Measurements from ENCODE around the gene CEND1. TPM values are rescaled to one million over a fixed set of nuclear protein-coding genes. Genes with fewer than 3 reads are reported as not detected.
A peak's percentile ranks its signal among the peaks of the same experiment; 100 is the strongest.

CEND1 gene
- total and polyA plus RNA-seq, 2 of the 13 experiments (the other 11 are each of a cell fraction or from before 2014, with no cell fraction given) = not detected

DNA sequence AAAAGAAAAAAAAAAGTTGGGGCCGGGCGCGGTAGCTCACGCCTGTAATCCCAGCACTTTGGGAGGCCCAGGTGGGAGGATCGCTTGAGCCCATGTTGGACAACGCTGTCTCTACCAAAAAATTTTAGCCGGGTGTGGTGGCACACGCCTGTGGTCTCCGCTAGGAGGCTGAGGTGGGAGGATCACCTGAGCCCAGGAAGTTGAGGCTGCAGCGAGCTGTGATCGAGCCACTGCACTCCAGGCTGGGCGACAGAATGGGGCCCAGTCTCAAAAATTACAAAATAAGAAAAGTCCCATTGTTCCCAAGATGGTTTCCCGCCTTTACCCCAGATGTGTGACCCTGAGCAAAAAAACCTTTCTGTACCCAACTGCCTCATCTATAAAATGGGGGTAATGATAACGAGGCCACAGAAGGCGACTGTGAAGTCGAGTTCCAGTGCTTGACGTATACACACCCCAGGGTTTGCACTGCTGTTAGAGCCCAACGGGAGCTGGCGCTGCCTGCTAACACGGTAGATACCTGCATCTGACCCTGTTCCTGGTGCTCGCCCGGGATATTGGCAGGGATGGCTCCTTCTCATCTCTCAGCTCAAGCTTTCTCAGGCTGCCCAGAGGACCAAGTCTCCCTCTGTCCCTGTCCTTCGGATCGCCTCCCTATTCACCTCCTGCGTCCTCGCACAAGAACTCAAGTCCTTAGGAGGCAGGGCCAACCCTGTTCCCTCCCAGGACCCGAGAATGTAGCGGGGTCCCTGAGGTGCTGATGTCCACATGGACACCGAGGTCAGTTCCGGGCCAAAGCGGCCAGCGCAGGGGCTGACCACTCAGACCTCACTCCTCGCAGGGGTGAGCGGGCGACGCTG, 18.8 kb upstream of the CEND1 start (continued):
- TF ChIP-seq, protein P1, sequence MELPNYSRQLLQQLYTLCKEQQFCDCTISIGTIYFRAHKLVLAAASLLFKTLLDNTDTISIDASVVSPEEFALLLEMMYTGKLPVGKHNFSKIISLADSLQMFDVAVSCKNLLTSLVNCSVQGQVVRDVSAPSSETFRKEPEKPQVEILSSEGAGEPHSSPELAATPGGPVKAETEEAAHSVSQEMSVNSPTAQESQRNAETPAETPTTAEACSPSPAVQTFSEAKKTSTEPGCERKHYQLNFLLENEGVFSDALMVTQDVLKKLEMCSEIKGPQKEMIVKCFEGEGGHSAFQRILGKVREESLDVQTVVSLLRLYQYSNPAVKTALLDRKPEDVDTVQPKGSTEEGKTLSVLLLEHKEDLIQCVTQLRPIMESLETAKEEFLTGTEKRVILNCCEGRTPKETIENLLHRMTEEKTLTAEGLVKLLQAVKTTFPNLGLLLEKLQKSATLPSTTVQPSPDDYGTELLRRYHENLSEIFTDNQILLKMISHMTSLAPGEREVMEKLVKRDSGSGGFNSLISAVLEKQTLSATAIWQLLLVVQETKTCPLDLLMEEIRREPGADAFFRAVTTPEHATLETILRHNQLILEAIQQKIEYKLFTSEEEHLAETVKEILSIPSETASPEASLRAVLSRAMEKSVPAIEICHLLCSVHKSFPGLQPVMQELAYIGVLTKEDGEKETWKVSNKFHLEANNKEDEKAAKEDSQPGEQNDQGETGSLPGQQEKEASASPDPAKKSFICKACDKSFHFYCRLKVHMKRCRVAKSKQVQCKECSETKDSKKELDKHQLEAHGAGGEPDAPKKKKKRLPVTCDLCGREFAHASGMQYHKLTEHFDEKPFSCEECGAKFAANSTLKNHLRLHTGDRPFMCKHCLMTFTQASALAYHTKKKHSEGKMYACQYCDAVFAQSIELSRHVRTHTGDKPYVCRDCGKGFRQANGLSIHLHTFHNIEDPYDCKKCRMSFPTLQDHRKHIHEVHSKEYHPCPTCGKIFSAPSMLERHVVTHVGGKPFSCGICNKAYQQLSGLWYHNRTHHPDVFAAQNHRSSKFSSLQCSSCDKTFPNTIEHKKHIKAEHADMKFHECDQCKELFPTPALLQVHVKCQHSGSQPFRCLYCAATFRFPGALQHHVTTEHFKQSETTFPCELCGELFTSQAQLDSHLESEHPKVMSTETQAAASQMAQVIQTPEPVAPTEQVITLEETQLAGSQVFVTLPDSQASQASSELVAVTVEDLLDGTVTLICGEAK (IDR thresholded peaks at IDR 0.05) = no peak
- TF ChIP-seq, protein P1 (CRISPR knock-in tag; IDR thresholded peaks at IDR 0.05) = no peak
- 0 out of 2 replicates have a peak, but pooled peaks have one; percentile 19 for TF ChIP-seq ZNF746 (CRISPR knock-in tag; IDR thresholded peaks at IDR 0.05)
- no peak for TF ChIP-seq LCORL (IDR thresholded peaks at IDR 0.05)
- TF ChIP-seq LCORL (CRISPR knock-in tag; IDR thresholded peaks at IDR 0.05) = peak; percentile 18; the same call in 1 of the 2 replicates
- TF ChIP-seq, protein P2, sequence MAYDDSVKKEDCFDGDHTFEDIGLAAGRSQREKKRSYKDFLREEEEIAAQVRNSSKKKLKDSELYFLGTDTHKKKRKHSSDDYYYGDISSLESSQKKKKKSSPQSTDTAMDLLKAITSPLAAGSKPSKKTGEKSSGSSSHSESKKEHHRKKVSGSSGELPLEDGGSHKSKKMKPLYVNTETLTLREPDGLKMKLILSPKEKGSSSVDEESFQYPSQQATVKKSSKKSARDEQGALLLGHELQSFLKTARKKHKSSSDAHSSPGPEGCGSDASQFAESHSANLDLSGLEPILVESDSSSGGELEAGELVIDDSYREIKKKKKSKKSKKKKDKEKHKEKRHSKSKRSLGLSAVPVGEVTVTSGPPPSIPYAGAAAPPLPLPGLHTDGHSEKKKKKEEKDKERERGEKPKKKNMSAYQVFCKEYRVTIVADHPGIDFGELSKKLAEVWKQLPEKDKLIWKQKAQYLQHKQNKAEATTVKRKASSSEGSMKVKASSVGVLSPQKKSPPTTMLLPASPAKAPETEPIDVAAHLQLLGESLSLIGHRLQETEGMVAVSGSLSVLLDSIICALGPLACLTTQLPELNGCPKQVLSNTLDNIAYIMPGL (CRISPR knock-in tag; IDR thresholded peaks at IDR 0.05; ENCODE audit: borderline replicate concordance in 1 of 2, low read depth in 1 of 2) = no peak
- TF ChIP-seq PTBP1 (IDR thresholded peaks at IDR 0.05; ENCODE audit: low read depth, low read length, poor library complexity, severe bottlenecking) = no peak
- no peak for TF ChIP-seq PRPF4 (IDR thresholded peaks at IDR 0.05; ENCODE audit: low read depth, low read length, poor library complexity, severe bottlenecking)
- TF ChIP-seq, protein P3, sequence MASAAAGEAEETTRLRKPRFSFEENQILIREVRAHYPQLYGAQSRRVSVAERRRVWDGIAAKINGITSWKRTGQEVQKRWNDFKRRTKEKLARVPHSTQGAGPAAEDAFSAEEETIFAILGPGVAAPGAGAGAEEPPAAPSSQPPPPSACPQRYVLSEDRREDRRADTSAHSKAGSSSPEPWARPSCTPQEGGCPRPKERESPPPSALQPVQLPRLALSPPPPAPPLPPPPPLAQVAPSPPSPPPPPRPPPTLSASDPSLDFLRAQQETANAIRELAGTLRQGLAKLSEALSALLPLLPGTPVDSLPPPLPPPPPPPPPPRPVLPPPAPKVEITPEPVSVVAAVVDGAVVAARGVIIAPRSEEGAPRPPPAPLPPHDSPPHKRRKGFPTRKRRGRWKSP (CRISPR knock-in tag; IDR thresholded peaks at IDR 0.05) = no peak
- TF ChIP-seq, protein P4, sequence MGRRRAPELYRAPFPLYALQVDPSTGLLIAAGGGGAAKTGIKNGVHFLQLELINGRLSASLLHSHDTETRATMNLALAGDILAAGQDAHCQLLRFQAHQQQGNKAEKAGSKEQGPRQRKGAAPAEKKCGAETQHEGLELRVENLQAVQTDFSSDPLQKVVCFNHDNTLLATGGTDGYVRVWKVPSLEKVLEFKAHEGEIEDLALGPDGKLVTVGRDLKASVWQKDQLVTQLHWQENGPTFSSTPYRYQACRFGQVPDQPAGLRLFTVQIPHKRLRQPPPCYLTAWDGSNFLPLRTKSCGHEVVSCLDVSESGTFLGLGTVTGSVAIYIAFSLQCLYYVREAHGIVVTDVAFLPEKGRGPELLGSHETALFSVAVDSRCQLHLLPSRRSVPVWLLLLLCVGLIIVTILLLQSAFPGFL (CRISPR knock-in tag; IDR thresholded peaks at IDR 0.05) = no peak
- TF ChIP-seq CHCHD3 (CRISPR knock-in tag; IDR thresholded peaks at IDR 0.05) = no peak
- peak; percentile 65; the same call in 1 of the 2 replicates for TF ChIP-seq ZFAT (CRISPR knock-in tag; conservative IDR thresholded peaks at IDR 0.05)

Measured in HepG2 (cell line).